Lower leg skin (tissue), 4 donors: ENCODE measurements around the gene DOCK1. TPM values are rescaled to one million over a fixed set of nuclear protein-coding genes. Genes with fewer than 3 reads are reported as not detected.
A peak's percentile ranks its signal among the peaks of the same experiment; 100 is the strongest.

Experiments
- DNase-seq, 2 donors: peaks; one replicate each; pipeline ENCODE4 v3.0.0-alpha.2; 2019; ENCODE audit warnings: low spot score in 2 of 2
- H3K4me3 ChIP-seq: fragments of 200-600 bp; sonication (generic); 2 replicates; pipeline ENCODE4 v1.5.1; 2017; ENCODE audit warnings: mild to moderate bottlenecking, low read depth; ENCODE audit not compliant: poor library complexity, severe bottlenecking
- POLR2A ChIP-seq, 2 donors: fragments of 450-650 bp; IDR thresholded peaks; one replicate each; pipeline ENCODE4 v1.6.1; 2016 to 2017; ENCODE audit warnings: antibody characterized with exemption in 2 of 2, mild to moderate bottlenecking in 1 of 2, moderate library complexity in 1 of 2
- WGBS, 2 donors: methylation state at CpG; one replicate each; pipeline ENCODE4 v1.1.5; 2018; 5-methylcytosine and 5-hydroxymethylcytosine counted together
- intact Hi-C: fragments of 100-400 bp; cut with DNase I; formaldehyde crosslinking; loops from one replicate; pipeline ENCODE4 v1.15.0; 2023; ENCODE audit warnings: low total_unique reads
- total RNA-seq, 4 donors: library from RNA; depleted of rRNA; stranded (reverse); fragments of >200 nt; gene quantifications; one replicate each; pipeline ENCODE4 v1.1.0, GENCODE V29; 2016
- TF ChIP-seq, protein P1 (sequence below), 3 donors: fragments of 450-650 bp; IDR thresholded peaks; one replicate each; pipeline ENCODE4 v1.5.1; 2016; ENCODE audit warnings: antibody characterized with exemption in 3 of 3, mild to moderate bottlenecking in 3 of 3, moderate library complexity in 2 of 3

The DOCK1 gene
- total RNA-seq, 4 donors from 2014 or later = 76.6 to 108 (median 83.4) TPM

DNA sequence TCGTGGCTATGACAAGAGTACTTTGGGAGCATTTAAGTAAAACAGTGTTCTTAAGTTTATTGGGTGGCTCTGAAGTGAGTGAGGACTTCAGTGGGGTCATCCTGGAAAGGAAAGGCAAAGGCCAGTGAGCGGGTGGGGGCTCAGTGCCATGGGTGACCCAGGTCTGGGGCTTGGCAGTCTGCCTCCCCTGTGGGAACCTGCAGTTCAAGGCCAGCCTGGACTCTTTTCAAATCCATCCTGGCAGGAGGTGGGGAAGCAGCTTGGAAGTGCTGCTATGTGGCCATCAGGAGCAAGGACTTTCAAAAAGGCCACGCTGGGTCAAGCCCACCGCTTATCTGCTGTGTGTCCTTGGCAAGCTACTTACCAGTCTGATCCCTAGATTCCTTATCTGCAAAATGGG is 495.0 kb downstream of the DOCK1 start:
- WGBS, 2 donors = 95 to 96% methylated on average over 4 of the region's 4 CpGs
- intact Hi-C loops = no loop called here
- DNase-seq = no peak
- no peak for TF ChIP-seq POLR2A (IDR thresholded peaks at IDR 0.05)
- TF ChIP-seq, protein P1, sequence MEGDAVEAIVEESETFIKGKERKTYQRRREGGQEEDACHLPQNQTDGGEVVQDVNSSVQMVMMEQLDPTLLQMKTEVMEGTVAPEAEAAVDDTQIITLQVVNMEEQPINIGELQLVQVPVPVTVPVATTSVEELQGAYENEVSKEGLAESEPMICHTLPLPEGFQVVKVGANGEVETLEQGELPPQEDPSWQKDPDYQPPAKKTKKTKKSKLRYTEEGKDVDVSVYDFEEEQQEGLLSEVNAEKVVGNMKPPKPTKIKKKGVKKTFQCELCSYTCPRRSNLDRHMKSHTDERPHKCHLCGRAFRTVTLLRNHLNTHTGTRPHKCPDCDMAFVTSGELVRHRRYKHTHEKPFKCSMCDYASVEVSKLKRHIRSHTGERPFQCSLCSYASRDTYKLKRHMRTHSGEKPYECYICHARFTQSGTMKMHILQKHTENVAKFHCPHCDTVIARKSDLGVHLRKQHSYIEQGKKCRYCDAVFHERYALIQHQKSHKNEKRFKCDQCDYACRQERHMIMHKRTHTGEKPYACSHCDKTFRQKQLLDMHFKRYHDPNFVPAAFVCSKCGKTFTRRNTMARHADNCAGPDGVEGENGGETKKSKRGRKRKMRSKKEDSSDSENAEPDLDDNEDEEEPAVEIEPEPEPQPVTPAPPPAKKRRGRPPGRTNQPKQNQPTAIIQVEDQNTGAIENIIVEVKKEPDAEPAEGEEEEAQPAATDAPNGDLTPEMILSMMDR (IDR thresholded peaks at IDR 0.05) = no peak
- H3K4me3 ChIP-seq = no peak overlapping the region

DNA sequence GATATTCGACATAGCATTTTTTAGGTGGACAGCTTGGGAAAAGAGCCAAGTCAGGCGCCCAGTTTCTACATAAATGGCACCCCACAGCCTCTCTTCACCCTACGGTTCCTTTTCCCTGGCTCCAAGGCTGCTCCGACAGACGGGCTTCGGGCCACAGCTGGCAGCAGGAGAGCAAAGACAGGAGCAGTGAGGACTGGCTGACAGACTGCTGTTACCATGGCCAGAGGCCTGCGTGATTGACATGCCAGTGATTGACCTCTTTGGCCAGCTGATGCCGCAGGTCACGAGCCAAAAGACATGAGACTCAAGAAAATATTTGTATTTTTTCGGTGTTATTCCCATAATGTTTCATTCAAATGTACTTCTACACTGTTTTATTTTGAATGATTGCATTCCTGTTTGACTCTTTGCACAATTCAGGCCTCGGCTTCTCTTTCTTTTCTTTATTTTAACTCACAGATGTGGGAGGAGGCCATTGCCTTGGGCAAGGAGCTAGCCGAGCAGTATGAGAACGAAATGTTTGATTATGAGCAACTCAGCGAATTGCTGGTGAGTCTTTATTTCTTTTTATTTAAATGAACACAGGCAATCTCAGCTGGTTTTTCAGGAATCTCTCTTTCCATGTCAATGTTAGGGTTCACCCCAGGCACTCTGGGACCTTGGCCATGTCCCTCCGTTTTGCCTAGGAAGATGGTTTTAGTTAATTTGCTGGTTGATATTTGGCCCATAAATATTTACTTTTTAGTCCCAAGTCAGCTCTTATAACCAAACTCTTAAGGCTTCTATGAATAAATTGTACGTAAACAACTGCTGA is 497.6 kb downstream of the DOCK1 start:
- intact Hi-C loops = no loop called here
- no peak for TF ChIP-seq POLR2A (IDR thresholded peaks at IDR 0.05)
- TF ChIP-seq, protein P1 (IDR thresholded peaks at IDR 0.05) = no peak
- WGBS, 2 donors = 79 to 81% methylated on average over 16 of the region's 16 CpGs
- no peak overlapping the region for H3K4me3 ChIP-seq
- DNase-seq = no peak

DNA sequence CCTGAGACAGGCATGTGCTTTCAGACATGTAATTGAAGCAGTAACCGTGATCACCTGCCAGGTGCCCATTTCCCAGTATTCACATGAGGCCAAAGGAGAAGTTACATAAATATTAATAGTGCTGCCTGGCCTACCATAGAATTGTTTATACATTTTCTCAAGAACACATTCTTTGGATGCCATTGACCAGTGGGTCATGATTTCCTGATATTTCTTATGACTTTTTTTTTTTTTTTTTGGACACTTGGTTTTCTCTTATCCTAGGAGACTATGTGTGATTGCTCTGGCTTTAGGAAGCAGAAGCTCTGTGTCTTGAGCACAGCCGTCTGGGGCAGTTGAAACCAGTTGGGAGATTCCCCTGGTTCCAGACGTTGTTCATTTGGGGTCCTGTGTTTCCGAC is 500.0 kb downstream of the DOCK1 start:
- TF ChIP-seq, protein P1 (IDR thresholded peaks at IDR 0.05) = no peak
- TF ChIP-seq POLR2A (IDR thresholded peaks at IDR 0.05) = no peak
- DNase-seq = peak in 1 of 2 donors; percentile 50
- H3K4me3 ChIP-seq = no peak overlapping the region
- intact Hi-C loops = no loop called here
- 75 to 97% methylated on average over 4 of the region's 4 CpGs for WGBS, 2 donors

DNA sequence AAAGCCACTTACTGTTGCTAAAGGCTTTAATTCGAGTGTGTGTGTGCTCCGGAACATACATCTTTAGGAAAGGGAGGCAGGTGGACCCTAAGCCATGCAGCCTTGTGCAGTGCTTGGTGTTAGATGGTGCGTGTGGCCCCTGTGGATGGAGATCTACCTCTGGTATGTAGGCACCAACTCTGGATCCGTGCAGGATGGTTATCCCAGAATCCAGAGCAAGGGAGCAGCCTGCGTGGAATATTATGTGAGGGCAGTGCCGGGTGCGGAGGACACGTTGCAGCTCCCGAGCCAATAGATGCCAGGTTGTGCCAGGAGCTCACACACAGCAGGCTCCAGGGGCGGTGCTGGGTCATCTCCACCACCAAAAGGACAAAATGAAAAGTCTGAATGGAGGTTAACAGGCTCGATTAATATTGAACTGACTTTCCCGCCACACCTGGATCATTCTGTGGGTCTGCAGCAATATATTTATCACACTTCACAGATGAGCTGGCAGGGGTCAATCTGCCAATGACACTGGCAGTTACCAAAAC is 500.9 kb downstream of the DOCK1 start:
- H3K4me3 ChIP-seq = no peak overlapping the region
- intact Hi-C loops = no loop called here
- DNase-seq = peak in 1 of 2 donors; percentile 67
- TF ChIP-seq, protein P1 (IDR thresholded peaks at IDR 0.05) = no peak
- TF ChIP-seq POLR2A (IDR thresholded peaks at IDR 0.05) = no peak
- WGBS, 2 donors = 94 to 95% methylated on average over 12 of the region's 12 CpGs

DNA sequence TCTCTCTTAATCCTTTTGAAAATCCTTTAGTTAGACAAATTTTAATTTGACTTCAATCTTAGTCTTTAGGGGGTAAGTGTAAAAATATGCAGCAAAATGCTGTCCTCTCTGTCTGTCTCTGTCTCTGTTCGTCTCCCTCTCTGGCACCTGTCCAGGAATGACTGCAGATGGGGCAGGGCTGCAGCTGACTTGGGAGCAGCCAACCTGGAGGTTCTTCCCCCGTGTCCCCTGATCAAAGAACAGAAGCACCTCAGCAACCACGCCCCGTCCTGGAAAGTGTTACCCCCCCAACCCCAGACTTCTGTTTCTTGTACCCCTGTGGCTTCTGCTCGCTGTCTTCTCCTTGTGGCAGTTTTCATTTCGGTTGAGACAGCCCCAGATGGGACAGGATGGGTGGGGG is 502.3 kb downstream of the DOCK1 start:
- intact Hi-C loops = no loop called here
- WGBS, 2 donors = 84 to 88% methylated on average over 6 of the region's 6 CpGs
- TF ChIP-seq, protein P1 (IDR thresholded peaks at IDR 0.05) = no peak
- no peak for TF ChIP-seq POLR2A (IDR thresholded peaks at IDR 0.05)
- no peak for DNase-seq
- H3K4me3 ChIP-seq = no peak overlapping the region
